Lower lobe of right lung (tissue), 2 donors: ENCODE data around the gene LPIN1. TPM values are rescaled to one million over a fixed set of nuclear protein-coding genes. Genes with fewer than 3 reads are reported as not detected.
A peak's percentile ranks its signal among the peaks of the same experiment; 100 is the strongest.

Experiments
- ATAC-seq, 2 donors: fragments of 200-7000 bp; cut with Tn5 transposase; one replicate each; pipeline ENCODE4 v1.9.1; 2020 to 2022; ENCODE audit warnings: mild to moderate bottlenecking in 2 of 2, moderate library complexity in 2 of 2
- DNase-seq: peaks from one replicate; pipeline ENCODE4 v3.0.0-alpha.2; 2020
- H3K27ac ChIP-seq: fragments of 200-600 bp; one replicate; pipeline ENCODE4 v1.8.0; 2022
- H3K27me3 ChIP-seq: fragments of 200-600 bp; one replicate; pipeline ENCODE4 v1.8.0; 2022; ENCODE audit warnings: low read depth
- H3K36me3 ChIP-seq: fragments of 200-600 bp; one replicate; pipeline ENCODE4 v1.8.0; 2022; ENCODE audit warnings: mild to moderate bottlenecking
- H3K4me1 ChIP-seq: fragments of 200-600 bp; one replicate; pipeline ENCODE4 v1.8.0; 2022
- H3K4me3 ChIP-seq: fragments of 200-600 bp; one replicate; pipeline ENCODE4 v1.8.0; 2022; ENCODE audit warnings: mild to moderate bottlenecking
- H3K9me3 ChIP-seq: fragments of 200-600 bp; one replicate; pipeline ENCODE4 v1.8.0; 2022
- CTCF ChIP-seq: fragments of 200-600 bp; IDR thresholded peaks from one replicate; pipeline ENCODE4 v1.8.0; 2022; ENCODE audit warnings: antibody characterized with exemption, mild to moderate bottlenecking
- intact Hi-C: fragments of 100-400 bp; cut with DNase I; formaldehyde crosslinking; loops from one replicate; pipeline ENCODE4 v1.11.0; 2022
- total RNA-seq: library from RNA; stranded (reverse); fragmentation: NEBNext Ultra II Directional; extraction: Animal tissue kit (Norgen Biotek cat#: 25700); gene quantifications from one replicate; pipeline ENCODE4 v1.2.1, GENCODE V29; 2021
- donor health status: DM: no; HTN: yes; CAD: no; lungs with severe emphysema.

The LPIN1 gene
- total RNA-seq, 1 donor from 2014 or later: 52.7 TPM

GRCh38 chr2:11742317-11742701 is 4.1 kb upstream of the LPIN1 start:
- no peaks in the 10 kb centered on the region for H3K27me3 ChIP-seq
- H3K9me3 ChIP-seq: no peaks in the 10 kb centered on the region
- TF ChIP-seq CTCF: no peak
- DNase-seq (no peak), ATAC-seq (no peak)
- H3K36me3 ChIP-seq: no peaks in the 10 kb centered on the region
- no peak overlapping the region for H3K4me3 ChIP-seq
- H3K4me1 ChIP-seq: peaks cover 50% of the 10 kb centered on the region
- H3K27ac ChIP-seq: no peak overlapping the region
- intact Hi-C loops: no loop called here

- no peak for TF ChIP-seq CTCF
- Histone ChIP-seq H3K36me3 (no peaks in the 10 kb centered on the region), H3K4me3 (no peak overlapping the region), H3K4me1 (peaks cover 55% of the 10 kb centered on the region), H3K27me3 (no peaks in the 10 kb centered on the region), H3K27ac (no peak overlapping the region), H3K9me3 (no peaks in the 10 kb centered on the region)
- no peak for ATAC-seq
- no peak for DNase-seq
- intact Hi-C loops: no loop called here
Measured at GRCh38 chr2:11742702-11743357, 3.6 kb upstream of the LPIN1 start.

GRCh38 chr2:11743366-11743765 is 3.1 kb upstream of the LPIN1 start:
- no peaks in the 10 kb centered on the region for H3K9me3 ChIP-seq
- no peaks in the 10 kb centered on the region for H3K36me3 ChIP-seq
- H3K27me3 ChIP-seq: no peaks in the 10 kb centered on the region
- no peak overlapping the region for H3K4me3 ChIP-seq
- intact Hi-C loops: no loop called here
- no peak for DNase-seq
- H3K4me1 ChIP-seq: peaks cover 58% of the 10 kb centered on the region
- no peak overlapping the region for H3K27ac ChIP-seq
- TF ChIP-seq CTCF: no peak
- no peak for ATAC-seq

GRCh38 chr2:11743846-11744553 is 2.4 kb upstream of the LPIN1 start:
- H3K36me3 ChIP-seq: no peaks in the 10 kb centered on the region
- H3K9me3 ChIP-seq: no peaks in the 10 kb centered on the region
- peak overlapping the region; percentile 66 for H3K27ac ChIP-seq
- no peak for TF ChIP-seq CTCF
- peak; percentile 95 for DNase-seq
- H3K4me1 ChIP-seq: peaks cover 58% of the 10 kb centered on the region
- H3K4me3 ChIP-seq: peak overlapping the region; percentile 28
- intact Hi-C loops: no loop called here
- peak; percentile 94 to 95 for ATAC-seq
- H3K27me3 ChIP-seq: no peaks in the 10 kb centered on the region

- Histone ChIP-seq H3K4me1 (peaks cover 60% of the 10 kb centered on the region), H3K9me3 (no peaks in the 10 kb centered on the region), H3K27ac (peak overlapping the region; percentile 66), H3K36me3 (no peaks in the 10 kb centered on the region), H3K4me3 (peak overlapping the region; percentile 28), H3K27me3 (no peaks in the 10 kb centered on the region)
- TF ChIP-seq CTCF: peak; percentile 29
- intact Hi-C loops: no loop called here
- DNase-seq (no peak), ATAC-seq (no peak)
Measured at GRCh38 chr2:11744631-11745394, 1.6 kb upstream of the LPIN1 start.
